Measurements from ENCODE around the gene NDOR1.

The NDOR1 gene

GRCh38 chr9:137205126-137206069 lies at the start of gene NDOR1, which contains the start of gene TMEM203:
TSS of gene NDOR1 (plus strand) at chr9:137205700. CDS start at chr9:137205778, 78 bp downstream.
TSS of gene TMEM203 (minus strand) at chr9:137205648. CDS start at chr9:137205414, 234 bp downstream.
- DNase-seq, result peak; percentile 92

GRCh38 chr9:137156567-137157375 lies 48.7 kb upstream of the NDOR1 start:
- DNase-seq, result peak; percentile 59

GRCh38 chr9:137157618-137158415 lies 47.7 kb upstream of the NDOR1 start:
- DNase-seq, result no peak

- no peak for DNase-seq
These were observed 46.9 kb upstream of the NDOR1 start for GRCh38 chr9:137158625-137159024.

GRCh38 chr9:137159105-137160053 lies 46.1 kb upstream of the NDOR1 start:
- DNase-seq, result no peak

- no peak for DNase-seq
These were observed 45.5 kb upstream of the NDOR1 start for GRCh38 chr9:137160054-137160425.

- DNase-seq, result no peak
These were observed 44.6 kb upstream of the NDOR1 start for GRCh38 chr9:137160716-137161557.

- no peak for DNase-seq
These were observed 43.7 kb upstream of the NDOR1 start for GRCh38 chr9:137161558-137162486.

GRCh38 chr9:137162505-137163364 lies 42.8 kb upstream of the NDOR1 start:
- no peak for DNase-seq

GRCh38 chr9:137163365-137163715 lies 42.2 kb upstream of the NDOR1 start:
- DNase-seq, result no peak

GRCh38 chr9:137163805-137164204 lies 41.7 kb upstream of the NDOR1 start:
- DNase-seq, result no peak

GRCh38 chr9:137164370-137165249 lies 40.9 kb upstream of the NDOR1 start:
- DNase-seq, result no peak

- no peak for DNase-seq
These were observed 40.2 kb upstream of the NDOR1 start for GRCh38 chr9:137165250-137165836.

GRCh38 chr9:137166380-137167229 lies 38.9 kb upstream of the NDOR1 start:
- DNase-seq, result no peak

- DNase-seq, result no peak
These were observed 38.2 kb upstream of the NDOR1 start for GRCh38 chr9:137167277-137167746.
